ENCODE data around the gene CASZ1. TPM values are rescaled to one million over a fixed set of nuclear protein-coding genes. Genes with fewer than 3 reads are reported as not detected.

CASZ1 gene
- total RNA-seq, 1 donor from 2014 or later, result 26.1 TPM

DNA sequence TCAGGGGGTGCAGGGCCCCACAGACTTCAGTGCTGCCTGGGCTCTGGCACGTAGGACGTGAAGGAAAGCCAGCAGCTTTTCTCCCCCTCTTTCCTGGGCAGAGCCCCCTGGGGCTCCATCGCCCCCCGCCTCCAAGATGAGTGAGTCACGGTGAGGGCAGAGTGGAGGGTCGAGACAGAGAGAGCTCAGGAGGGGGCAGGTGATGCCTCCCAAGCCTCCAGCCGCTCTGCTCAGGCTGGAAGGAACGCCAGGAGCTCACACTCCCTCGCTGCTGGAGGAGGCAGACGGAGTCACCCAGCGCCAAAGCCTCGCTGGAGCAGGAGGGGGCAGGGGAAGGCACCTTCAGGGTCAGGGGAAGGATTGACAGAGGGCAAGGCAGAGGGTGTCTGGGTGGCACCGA lies 119.5 kb downstream of the CASZ1 start:
- Histone ChIP-seq H3K9me3 (ENCODE audit: control insufficient read depth in 3 of 3, low read length in 3 of 3) (no peaks in the 10 kb centered on the region), H3K36me3 (ENCODE audit: control insufficient read depth in 3 of 3, insufficient read depth in 3 of 3, low read length in 3 of 3) (no peaks in the 10 kb centered on the region), H3K9ac (ENCODE audit: low read depth in 1 of 3, low read length in 3 of 3) (peak overlapping the region in 2 of 3 donors; percentile 20 to 33), H3K4me1 (ENCODE audit: control insufficient read depth in 3 of 3, insufficient read depth in 3 of 3, low read length in 3 of 3) (peaks cover 10 to 76% (median 53%) of the 10 kb centered on the region in 3 donors), H3K27me3 (ENCODE audit: control insufficient read depth in 3 of 3, insufficient read depth in 3 of 3, low read length in 3 of 3) (no peaks in the 10 kb centered on the region), H3K27ac (ENCODE audit: low read depth, low read length) (no peak overlapping the region), H3K4me3 (ENCODE audit: low read length in 3 of 3) (no peak overlapping the region)

DNA sequence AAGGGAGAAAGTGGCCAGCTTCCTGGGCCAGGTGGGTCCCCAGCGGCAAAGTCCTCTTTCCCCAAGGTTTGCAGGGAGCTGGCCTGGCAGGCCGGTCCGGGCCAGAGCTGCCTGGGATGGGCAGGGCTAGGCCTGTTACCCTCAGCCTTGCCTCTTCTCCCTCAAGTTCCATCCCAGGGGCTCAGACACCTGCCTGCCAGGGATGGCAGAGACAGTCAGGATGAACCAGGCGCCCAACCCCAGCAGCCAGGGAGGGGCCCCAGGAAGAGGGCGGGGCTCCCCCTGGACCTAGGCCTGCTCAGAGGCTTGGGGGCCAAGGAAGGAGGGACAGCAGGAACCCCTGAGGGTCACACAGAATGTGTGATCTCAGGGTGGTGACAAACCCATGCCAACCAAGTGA lies 120.6 kb downstream of the CASZ1 start:
- Histone ChIP-seq H3K4me1 (ENCODE audit: control insufficient read depth in 3 of 3, insufficient read depth in 3 of 3, low read length in 3 of 3) (peaks cover 10 to 75% (median 49%) of the 10 kb centered on the region in 3 donors), H3K27ac (ENCODE audit: low read depth, low read length) (no peak overlapping the region), H3K4me3 (ENCODE audit: low read length in 3 of 3) (no peak overlapping the region), H3K9ac (ENCODE audit: low read depth in 1 of 3, low read length in 3 of 3) (no peak overlapping the region), H3K36me3 (ENCODE audit: control insufficient read depth in 3 of 3, insufficient read depth in 3 of 3, low read length in 3 of 3) (no peaks in the 10 kb centered on the region), H3K27me3 (ENCODE audit: control insufficient read depth in 3 of 3, insufficient read depth in 3 of 3, low read length in 3 of 3) (no peaks in the 10 kb centered on the region), H3K9me3 (ENCODE audit: control insufficient read depth in 3 of 3, low read length in 3 of 3) (no peaks in the 10 kb centered on the region)

DNA sequence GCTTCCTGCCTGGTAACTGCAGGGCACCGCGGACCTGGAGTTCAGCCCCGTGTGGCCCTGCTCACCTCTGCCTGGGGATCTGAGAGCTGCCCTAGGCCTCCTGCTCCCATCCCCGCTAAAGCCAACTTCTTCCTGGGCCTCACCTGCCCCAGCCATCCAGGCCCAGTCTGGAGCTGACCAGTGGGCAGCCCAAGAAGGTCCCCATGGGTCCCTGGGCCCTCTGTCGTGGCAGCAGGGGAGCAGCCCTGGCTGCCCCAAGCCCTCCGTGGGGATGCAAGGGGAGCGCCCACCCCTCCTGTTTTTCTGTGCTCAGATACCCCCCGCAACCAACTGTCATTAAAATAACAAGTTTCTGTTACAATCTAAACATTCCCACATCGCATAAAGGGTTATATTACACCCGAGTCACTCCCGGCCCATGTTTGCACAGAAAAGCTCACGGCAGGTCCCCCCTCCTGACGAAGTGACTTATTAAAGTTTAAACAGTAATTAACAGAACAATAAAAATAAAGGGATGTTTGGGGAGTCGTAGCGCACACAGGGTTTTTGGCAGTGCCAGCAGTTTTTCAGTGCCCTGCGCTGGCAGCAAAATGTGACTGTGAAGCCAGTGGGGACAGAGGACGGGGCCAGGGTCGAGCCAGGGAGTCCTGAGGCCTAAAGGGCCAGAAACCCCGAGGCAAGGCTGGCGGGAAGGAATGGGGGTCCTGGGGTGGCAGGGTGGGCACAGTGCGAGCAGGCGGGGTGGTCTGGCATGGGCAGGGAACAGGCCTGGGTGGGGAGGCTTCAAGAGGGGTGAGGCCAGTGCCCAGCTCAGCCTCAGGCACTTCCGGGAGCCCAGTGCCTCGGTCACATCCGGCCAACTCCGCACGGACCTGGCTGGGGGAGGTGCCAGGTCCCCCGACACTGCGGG lies 121.5 kb downstream of the CASZ1 start:
- H3K9me3 ChIP-seq (ENCODE audit: control insufficient read depth in 3 of 3, low read length in 3 of 3), result no peaks in the 10 kb centered on the region
- H3K36me3 ChIP-seq (ENCODE audit: control insufficient read depth in 3 of 3, insufficient read depth in 3 of 3, low read length in 3 of 3), result no peaks in the 10 kb centered on the region
- H3K4me1 ChIP-seq (ENCODE audit: control insufficient read depth in 3 of 3, insufficient read depth in 3 of 3, low read length in 3 of 3), result peaks cover 10 to 75% (median 48%) of the 10 kb centered on the region in 3 donors
- peak overlapping the region in 1 of 3 donors; percentile 6 for H3K9ac ChIP-seq (ENCODE audit: low read depth in 1 of 3, low read length in 3 of 3)
- no peak overlapping the region for H3K4me3 ChIP-seq (ENCODE audit: low read length in 3 of 3)
- peaks cover 0 to 3% (median 0%) of the 10 kb centered on the region in 3 donors for H3K27me3 ChIP-seq (ENCODE audit: control insufficient read depth in 3 of 3, insufficient read depth in 3 of 3, low read length in 3 of 3)
- no peak overlapping the region for H3K27ac ChIP-seq (ENCODE audit: low read depth, low read length)

GRCh38 chr1:10674222-10674621 lies 122.2 kb downstream of the CASZ1 start:
- H3K9ac ChIP-seq (ENCODE audit: low read depth in 1 of 3, low read length in 3 of 3), result peak overlapping the region in 2 of 3 donors; percentile 6 to 16
- H3K27ac ChIP-seq (ENCODE audit: low read depth, low read length), result no peak overlapping the region
- H3K27me3 ChIP-seq (ENCODE audit: control insufficient read depth in 3 of 3, insufficient read depth in 3 of 3, low read length in 3 of 3), result peaks cover 0 to 4% (median 0%) of the 10 kb centered on the region in 3 donors
- H3K4me1 ChIP-seq (ENCODE audit: control insufficient read depth in 3 of 3, insufficient read depth in 3 of 3, low read length in 3 of 3), result peaks cover 7 to 73% (median 45%) of the 10 kb centered on the region in 3 donors
- H3K4me3 ChIP-seq (ENCODE audit: low read length in 3 of 3), result no peak overlapping the region
- no peaks in the 10 kb centered on the region for H3K9me3 ChIP-seq (ENCODE audit: control insufficient read depth in 3 of 3, low read length in 3 of 3)
- H3K36me3 ChIP-seq (ENCODE audit: control insufficient read depth in 3 of 3, insufficient read depth in 3 of 3, low read length in 3 of 3), result no peaks in the 10 kb centered on the region

DNA sequence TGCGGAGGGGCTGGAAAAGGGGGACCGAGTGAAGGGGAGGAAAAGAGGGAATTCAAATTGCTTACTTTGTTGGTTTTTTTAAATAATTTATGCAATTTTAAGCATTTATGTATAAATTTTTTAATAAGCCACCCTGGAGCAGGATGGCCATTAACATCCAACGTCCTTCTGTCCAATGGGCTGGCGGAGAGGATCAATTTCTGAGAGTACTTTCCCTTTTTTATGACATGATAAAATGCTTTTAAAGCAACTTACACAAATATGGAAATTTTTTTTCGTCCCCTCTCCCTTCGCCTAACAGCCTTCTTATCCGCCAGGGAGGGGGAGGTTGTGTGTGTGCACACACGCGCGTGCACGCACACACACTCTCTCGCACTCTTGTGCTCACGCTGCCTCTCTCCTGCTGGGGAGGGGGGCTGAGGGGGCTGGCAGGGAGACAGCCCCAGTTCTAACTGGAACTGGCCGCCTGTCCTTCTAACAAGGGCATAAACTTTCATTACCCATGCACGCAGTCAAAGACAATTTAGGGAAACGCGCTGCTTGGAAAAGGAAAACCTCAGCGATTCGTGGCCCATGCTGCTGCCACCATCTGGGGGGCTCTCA lies 123.2 kb downstream of the CASZ1 start:
- Histone ChIP-seq H3K36me3 (ENCODE audit: control insufficient read depth in 3 of 3, insufficient read depth in 3 of 3, low read length in 3 of 3) (no peaks in the 10 kb centered on the region), H3K4me3 (ENCODE audit: low read length in 3 of 3) (no peak overlapping the region), H3K9me3 (ENCODE audit: control insufficient read depth in 3 of 3, low read length in 3 of 3) (no peaks in the 10 kb centered on the region), H3K4me1 (ENCODE audit: control insufficient read depth in 3 of 3, insufficient read depth in 3 of 3, low read length in 3 of 3) (peaks cover 6 to 73% (median 45%) of the 10 kb centered on the region in 3 donors), H3K9ac (ENCODE audit: low read depth in 1 of 3, low read length in 3 of 3) (no peak overlapping the region), H3K27me3 (ENCODE audit: control insufficient read depth in 3 of 3, insufficient read depth in 3 of 3, low read length in 3 of 3) (peaks cover 0 to 4% (median 0%) of the 10 kb centered on the region in 3 donors), H3K27ac (ENCODE audit: low read depth, low read length) (no peak overlapping the region)

DNA sequence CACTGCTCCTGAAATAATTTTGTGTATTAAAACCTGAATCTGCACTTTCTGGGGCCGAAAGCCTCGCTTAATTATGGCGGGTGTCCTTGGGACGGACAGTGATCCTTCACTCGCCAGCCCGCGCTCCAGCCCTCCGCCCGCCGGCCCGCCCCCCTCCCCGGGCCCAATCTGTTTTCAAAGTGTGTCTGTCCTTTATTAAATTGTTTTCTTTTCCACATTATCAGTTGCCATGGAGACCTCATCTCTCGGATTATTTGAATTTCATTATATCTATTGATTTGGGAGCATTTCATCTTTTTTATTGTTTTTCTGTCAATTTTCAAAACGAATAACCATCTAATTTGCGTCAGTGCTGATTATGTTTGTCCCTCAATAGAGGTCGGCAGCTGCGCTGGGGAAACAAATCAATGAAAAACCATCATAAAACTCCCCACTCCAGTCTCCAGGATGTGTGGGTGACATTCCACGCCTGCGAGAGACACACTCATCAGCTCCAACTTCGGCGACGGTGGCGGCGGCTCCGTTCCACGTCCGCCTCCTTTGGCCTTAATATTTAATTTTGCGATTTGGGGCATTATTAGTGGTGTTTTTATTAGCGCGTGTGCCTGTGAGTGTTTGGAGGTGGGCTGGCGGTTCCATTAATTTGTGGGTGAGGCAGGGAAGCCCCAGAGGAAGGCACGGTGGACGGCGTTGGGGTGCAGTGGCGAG lies 123.9 kb downstream of the CASZ1 start:
- Histone ChIP-seq H3K27ac (ENCODE audit: low read depth, low read length) (no peak overlapping the region), H3K9me3 (ENCODE audit: control insufficient read depth in 3 of 3, low read length in 3 of 3) (no peaks in the 10 kb centered on the region), H3K27me3 (ENCODE audit: control insufficient read depth in 3 of 3, insufficient read depth in 3 of 3, low read length in 3 of 3) (peaks cover 0 to 4% (median 0%) of the 10 kb centered on the region in 3 donors), H3K9ac (ENCODE audit: low read depth in 1 of 3, low read length in 3 of 3) (no peak overlapping the region), H3K4me3 (ENCODE audit: low read length in 3 of 3) (no peak overlapping the region), H3K4me1 (ENCODE audit: control insufficient read depth in 3 of 3, insufficient read depth in 3 of 3, low read length in 3 of 3) (peaks cover 2 to 70% (median 42%) of the 10 kb centered on the region in 3 donors), H3K36me3 (ENCODE audit: control insufficient read depth in 3 of 3, insufficient read depth in 3 of 3, low read length in 3 of 3) (no peaks in the 10 kb centered on the region)

- Histone ChIP-seq H3K27me3 (ENCODE audit: control insufficient read depth in 3 of 3, insufficient read depth in 3 of 3, low read length in 3 of 3) (peaks cover 0 to 4% (median 0%) of the 10 kb centered on the region in 3 donors), H3K4me3 (ENCODE audit: low read length in 3 of 3) (no peak overlapping the region), H3K9me3 (ENCODE audit: control insufficient read depth in 3 of 3, low read length in 3 of 3) (no peaks in the 10 kb centered on the region), H3K9ac (ENCODE audit: low read depth in 1 of 3, low read length in 3 of 3) (no peak overlapping the region), H3K36me3 (ENCODE audit: control insufficient read depth in 3 of 3, insufficient read depth in 3 of 3, low read length in 3 of 3) (no peaks in the 10 kb centered on the region), H3K27ac (ENCODE audit: low read depth, low read length) (no peak overlapping the region), H3K4me1 (ENCODE audit: control insufficient read depth in 3 of 3, insufficient read depth in 3 of 3, low read length in 3 of 3) (peaks cover 3 to 70% (median 42%) of the 10 kb centered on the region in 3 donors)
Measured at GRCh38 chr1:10671622-10672342, 124.7 kb downstream of the CASZ1 start.

GRCh38 chr1:10671090-10671489 lies 125.4 kb downstream of the CASZ1 start:
- peaks cover 0 to 4% (median 0%) of the 10 kb centered on the region in 3 donors for H3K27me3 ChIP-seq (ENCODE audit: control insufficient read depth in 3 of 3, insufficient read depth in 3 of 3, low read length in 3 of 3)
- no peak overlapping the region for H3K9ac ChIP-seq (ENCODE audit: low read depth in 1 of 3, low read length in 3 of 3)
- H3K36me3 ChIP-seq (ENCODE audit: control insufficient read depth in 3 of 3, insufficient read depth in 3 of 3, low read length in 3 of 3), result no peaks in the 10 kb centered on the region
- peaks cover 10 to 70% (median 46%) of the 10 kb centered on the region in 3 donors for H3K4me1 ChIP-seq (ENCODE audit: control insufficient read depth in 3 of 3, insufficient read depth in 3 of 3, low read length in 3 of 3)
- no peak overlapping the region for H3K4me3 ChIP-seq (ENCODE audit: low read length in 3 of 3)
- H3K9me3 ChIP-seq (ENCODE audit: control insufficient read depth in 3 of 3, low read length in 3 of 3), result no peaks in the 10 kb centered on the region
- H3K27ac ChIP-seq (ENCODE audit: low read depth, low read length), result no peak overlapping the region

- Histone ChIP-seq H3K36me3 (ENCODE audit: control insufficient read depth in 3 of 3, insufficient read depth in 3 of 3, low read length in 3 of 3) (no peaks in the 10 kb centered on the region), H3K27me3 (ENCODE audit: control insufficient read depth in 3 of 3, insufficient read depth in 3 of 3, low read length in 3 of 3) (peaks cover 0 to 4% (median 0%) of the 10 kb centered on the region in 3 donors), H3K4me1 (ENCODE audit: control insufficient read depth in 3 of 3, insufficient read depth in 3 of 3, low read length in 3 of 3) (peaks cover 18 to 72% (median 54%) of the 10 kb centered on the region in 3 donors), H3K9me3 (ENCODE audit: control insufficient read depth in 3 of 3, low read length in 3 of 3) (no peaks in the 10 kb centered on the region), H3K27ac (ENCODE audit: low read depth, low read length) (no peak overlapping the region), H3K9ac (ENCODE audit: low read depth in 1 of 3, low read length in 3 of 3) (peak overlapping the region in 1 of 3 donors; percentile 33), H3K4me3 (ENCODE audit: low read length in 3 of 3) (no peak overlapping the region)
Measured at GRCh38 chr1:10670190-10670589, 126.3 kb downstream of the CASZ1 start.
